ENCODE data around the gene GPM6B.

GPM6B gene

DNA sequence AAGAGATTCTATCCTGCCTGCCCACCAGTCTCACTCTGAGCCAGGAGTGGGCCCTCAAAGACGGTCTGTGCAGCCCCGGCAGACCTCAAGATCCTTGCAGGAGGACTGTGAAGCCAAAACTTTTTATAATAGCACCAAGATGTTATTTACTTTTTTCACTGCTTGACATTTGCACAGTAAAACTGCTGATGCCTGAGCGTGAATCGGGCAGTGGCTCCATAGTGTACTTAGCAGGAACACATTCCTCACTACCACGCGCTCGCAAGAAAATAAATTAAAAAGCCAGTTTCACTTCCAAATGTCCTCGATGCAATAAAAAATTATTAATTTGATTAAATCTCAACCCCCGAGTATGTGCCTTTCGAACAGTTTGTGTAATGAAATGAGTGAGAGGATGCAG, 22.5 kb downstream of the GPM6B start:
- no peak for DNase-seq
- Histone ChIP-seq H3K4me3 (ENCODE audit: low read length) (no peak overlapping the region), H3K9me2 (replicated peaks; ENCODE audit: insufficient read depth, low read length) (no peaks in the 10 kb centered on the region), H3K4me1 (ENCODE audit: low read length) (no peaks in the 10 kb centered on the region), H3K9me3 (replicated peaks; ENCODE audit: insufficient read depth, low read length) (no peaks in the 10 kb centered on the region), H3K27me3 (replicated peaks; ENCODE audit: insufficient read depth, low read length) (no peaks in the 10 kb centered on the region), H3K9ac (ENCODE audit: low read length) (no peak overlapping the region), H3K36me3 (replicated peaks; ENCODE audit: insufficient read depth, low read length) (no peaks in the 10 kb centered on the region), H3K79me2 (ENCODE audit: low read length) (no peaks in the 10 kb centered on the region), H3F3A (ENCODE audit: insufficient read depth, low read length) (no peaks in the 10 kb centered on the region), H3K27ac (ENCODE audit: low read length) (no peak overlapping the region), H4K20me1 (ENCODE audit: insufficient read depth, low read length) (no peaks in the 10 kb centered on the region), H3K4me2 (ENCODE audit: low read depth, low read length) (no peak overlapping the region), H2AFZ (ENCODE audit: low read length) (no peak overlapping the region)
- TF ChIP-seq EZH2phosphoT487 (IDR thresholded peaks at IDR 0.05; ENCODE audit: low read length) = no peak
- no peak for TF ChIP-seq CTCF (IDR thresholded peaks at IDR 0.05; ENCODE audit: low read length)
- TF ChIP-seq EZH2 (optimal IDR thresholded peaks at IDR 0.05; ENCODE audit: low read depth, low read length) = no peak

- no peak overlapping the region for H3K27ac ChIP-seq (ENCODE audit: low read length)
- no peak for DNase-seq
- H3K9me3 ChIP-seq (replicated peaks; ENCODE audit: insufficient read depth, low read length) = no peaks in the 10 kb centered on the region
- no peaks in the 10 kb centered on the region for H4K20me1 ChIP-seq (ENCODE audit: insufficient read depth, low read length)
- H3K9ac ChIP-seq (ENCODE audit: low read length) = no peak overlapping the region
- no peaks in the 10 kb centered on the region for H3F3A ChIP-seq (ENCODE audit: insufficient read depth, low read length)
- no peaks in the 10 kb centered on the region for H3K36me3 ChIP-seq (replicated peaks; ENCODE audit: insufficient read depth, low read length)
- no peak overlapping the region for H3K4me3 ChIP-seq (ENCODE audit: low read length)
- H3K4me2 ChIP-seq (ENCODE audit: low read depth, low read length) = no peak overlapping the region
- TF ChIP-seq CTCF (IDR thresholded peaks at IDR 0.05; ENCODE audit: low read length) (no peak), EZH2 (optimal IDR thresholded peaks at IDR 0.05; ENCODE audit: low read depth, low read length) (no peak), EZH2phosphoT487 (IDR thresholded peaks at IDR 0.05; ENCODE audit: low read length) (no peak)
- H2AFZ ChIP-seq (ENCODE audit: low read length) = no peak overlapping the region
- no peaks in the 10 kb centered on the region for H3K79me2 ChIP-seq (ENCODE audit: low read length)
- H3K27me3 ChIP-seq (replicated peaks; ENCODE audit: insufficient read depth, low read length) = no peaks in the 10 kb centered on the region
- H3K4me1 ChIP-seq (ENCODE audit: low read length) = no peaks in the 10 kb centered on the region
- H3K9me2 ChIP-seq (replicated peaks; ENCODE audit: insufficient read depth, low read length) = no peaks in the 10 kb centered on the region
These were observed 23.0 kb downstream of the GPM6B start for GRCh38 chrX:13793897-13794296.

DNA sequence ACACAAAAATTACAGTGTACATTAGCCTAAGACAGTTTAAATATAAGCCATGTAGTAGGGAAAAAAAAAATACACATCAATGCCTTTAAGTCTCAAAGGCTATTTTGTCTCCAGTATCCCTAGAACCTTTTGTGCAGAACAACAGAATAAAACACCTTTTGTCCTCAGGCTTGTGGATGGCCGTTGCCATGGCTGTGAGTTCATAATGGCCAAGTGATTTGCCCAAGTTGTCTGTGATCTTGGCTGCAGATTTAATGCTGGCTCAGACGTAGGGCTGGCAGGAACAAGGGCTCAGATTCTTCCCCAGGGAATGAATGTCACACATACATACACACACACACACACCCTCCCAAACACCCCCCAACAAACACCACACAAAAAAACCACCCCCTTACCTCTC, 25.3 kb downstream of the GPM6B start:
- H3K9ac ChIP-seq (ENCODE audit: low read length) = no peak overlapping the region
- H3K27ac ChIP-seq (ENCODE audit: low read length) = no peak overlapping the region
- no peak overlapping the region for H3K4me2 ChIP-seq (ENCODE audit: low read depth, low read length)
- H3K36me3 ChIP-seq (replicated peaks; ENCODE audit: insufficient read depth, low read length) = no peaks in the 10 kb centered on the region
- no peaks in the 10 kb centered on the region for H3K4me1 ChIP-seq (ENCODE audit: low read length)
- no peak for DNase-seq
- H3K79me2 ChIP-seq (ENCODE audit: low read length) = no peaks in the 10 kb centered on the region
- no peaks in the 10 kb centered on the region for H3K27me3 ChIP-seq (replicated peaks; ENCODE audit: insufficient read depth, low read length)
- H3K9me3 ChIP-seq (replicated peaks; ENCODE audit: insufficient read depth, low read length) = no peaks in the 10 kb centered on the region
- no peak overlapping the region for H2AFZ ChIP-seq (ENCODE audit: low read length)
- TF ChIP-seq CTCF (IDR thresholded peaks at IDR 0.05; ENCODE audit: low read length) (no peak), EZH2phosphoT487 (IDR thresholded peaks at IDR 0.05; ENCODE audit: low read length) (no peak), EZH2 (optimal IDR thresholded peaks at IDR 0.05; ENCODE audit: low read depth, low read length) (no peak)
- H4K20me1 ChIP-seq (ENCODE audit: insufficient read depth, low read length) = no peaks in the 10 kb centered on the region
- no peaks in the 10 kb centered on the region for H3K9me2 ChIP-seq (replicated peaks; ENCODE audit: insufficient read depth, low read length)
- no peaks in the 10 kb centered on the region for H3F3A ChIP-seq (ENCODE audit: insufficient read depth, low read length)
- no peak overlapping the region for H3K4me3 ChIP-seq (ENCODE audit: low read length)
